ENCODE results near the gene C1QTNF8. TPM values are rescaled to one million over a fixed set of nuclear protein-coding genes. Genes with fewer than 3 reads are reported as not detected.

C1QTNF8 gene
- total and polyA plus RNA-seq, 2 of the 8 experiments (the other 6 are each of a cell fraction or from before 2014, with no cell fraction given): not detected

DNA sequence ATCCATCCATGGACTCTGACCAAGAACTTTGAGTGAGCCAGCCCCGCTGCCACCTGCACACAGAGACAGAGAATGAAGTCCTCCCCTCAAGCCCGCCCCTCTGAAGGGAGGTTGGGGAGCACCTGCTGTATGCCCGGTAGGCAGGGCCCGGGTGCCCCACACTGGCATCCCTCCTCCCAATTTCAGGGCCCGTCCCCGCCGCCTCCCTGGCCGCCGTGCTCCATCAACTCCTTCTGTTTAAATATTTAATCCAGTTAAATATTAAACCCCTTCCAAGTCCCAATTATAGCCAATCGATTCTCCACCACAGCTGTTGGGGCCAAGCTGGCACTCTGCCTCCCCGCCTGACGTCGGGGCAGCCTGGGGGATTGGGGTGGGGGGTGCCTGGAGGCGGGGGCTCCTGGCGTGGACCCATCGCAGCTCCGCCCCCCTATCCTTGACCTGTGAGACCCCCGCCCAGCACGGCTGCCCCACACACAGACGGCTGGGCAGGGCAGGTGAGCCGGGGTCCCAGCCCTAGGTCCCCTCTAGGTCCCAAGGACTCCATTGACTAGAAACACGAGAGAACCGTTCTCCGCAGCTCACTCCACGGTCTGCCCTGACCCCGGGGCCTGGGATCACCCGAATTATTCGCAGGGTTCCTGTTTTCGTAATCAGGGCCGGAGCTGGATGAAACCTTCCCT is 38.9 kb upstream of the C1QTNF8 start (continued):
- no peak for TF ChIP-seq CHD7 (IDR thresholded peaks at IDR 0.05; ENCODE audit: insufficient replicate concordance, low read length)
- no peak for TF ChIP-seq FOSL1 (IDR thresholded peaks at IDR 0.05; ENCODE audit: insufficient read depth, low read depth, low read length)
- no peak for TF ChIP-seq CBX8 (IDR thresholded peaks at IDR 0.05; ENCODE audit: borderline replicate concordance, low read depth, low read length)
- TF ChIP-seq, protein P1, sequence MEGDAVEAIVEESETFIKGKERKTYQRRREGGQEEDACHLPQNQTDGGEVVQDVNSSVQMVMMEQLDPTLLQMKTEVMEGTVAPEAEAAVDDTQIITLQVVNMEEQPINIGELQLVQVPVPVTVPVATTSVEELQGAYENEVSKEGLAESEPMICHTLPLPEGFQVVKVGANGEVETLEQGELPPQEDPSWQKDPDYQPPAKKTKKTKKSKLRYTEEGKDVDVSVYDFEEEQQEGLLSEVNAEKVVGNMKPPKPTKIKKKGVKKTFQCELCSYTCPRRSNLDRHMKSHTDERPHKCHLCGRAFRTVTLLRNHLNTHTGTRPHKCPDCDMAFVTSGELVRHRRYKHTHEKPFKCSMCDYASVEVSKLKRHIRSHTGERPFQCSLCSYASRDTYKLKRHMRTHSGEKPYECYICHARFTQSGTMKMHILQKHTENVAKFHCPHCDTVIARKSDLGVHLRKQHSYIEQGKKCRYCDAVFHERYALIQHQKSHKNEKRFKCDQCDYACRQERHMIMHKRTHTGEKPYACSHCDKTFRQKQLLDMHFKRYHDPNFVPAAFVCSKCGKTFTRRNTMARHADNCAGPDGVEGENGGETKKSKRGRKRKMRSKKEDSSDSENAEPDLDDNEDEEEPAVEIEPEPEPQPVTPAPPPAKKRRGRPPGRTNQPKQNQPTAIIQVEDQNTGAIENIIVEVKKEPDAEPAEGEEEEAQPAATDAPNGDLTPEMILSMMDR (IDR thresholded peaks at IDR 0.05; ENCODE audit: control extremely low read depth in 1 of 3, insufficient read depth in 1 of 3, low read depth in 1 of 3, low read length in 3 of 3): no peak
- TF ChIP-seq GTF2F1 (IDR thresholded peaks at IDR 0.05; ENCODE audit: borderline replicate concordance, low read depth, low read length): no peak
- TF ChIP-seq TEAD4 (IDR thresholded peaks at IDR 0.05; ENCODE audit: low read depth, low read length): no peak
- TF ChIP-seq BACH1 (IDR thresholded peaks at IDR 0.05; ENCODE audit: low read length): no peak
- TF ChIP-seq SP4 (IDR thresholded peaks at IDR 0.05; ENCODE audit: low read length): no peak

Data from H1 (cell line).